Body of pancreas (tissue), 4 donors: ENCODE measurements around the gene SUCO.

Source experiments
- POLR2A ChIP-seq, 3 donors: fragments of 450-650 bp; IDR thresholded peaks; one replicate each; pipeline ENCODE4 v1.6.1; 2016; ENCODE audit warnings: antibody characterized with exemption in 3 of 3, mild to moderate bottlenecking in 2 of 3
- TF ChIP-seq, protein P1 (sequence below), 7 experiments: fragments of 450-650 bp in 4 of 7; fragments of 200-600 bp in 3 of 7; sonication (generic) in 3 of 7; IDR thresholded peaks; one replicate each; pipeline ENCODE4 v1.5.1; 2016 to 2019; ENCODE audit warnings: antibody characterized with exemption in 7 of 7

DNA sequence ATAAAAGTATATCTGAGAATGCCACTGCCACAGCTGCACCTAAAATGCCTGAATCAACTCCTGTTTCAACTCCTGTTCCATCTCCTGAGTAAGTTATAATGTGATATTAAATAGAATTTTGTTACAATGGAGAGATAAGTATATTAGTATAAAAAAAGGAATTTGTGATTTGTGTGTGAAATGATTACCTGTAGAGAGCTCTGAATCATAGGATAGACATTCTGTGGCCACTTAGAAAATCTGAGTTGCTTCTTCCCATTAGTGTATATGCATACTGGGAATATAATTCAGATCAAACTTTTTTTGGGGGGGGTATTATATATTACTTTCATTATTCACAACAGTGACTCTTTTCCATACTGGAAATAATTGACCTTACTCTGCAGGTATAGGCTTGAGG, 52.9 kb downstream of the SUCO start:
- TF ChIP-seq, protein P1, sequence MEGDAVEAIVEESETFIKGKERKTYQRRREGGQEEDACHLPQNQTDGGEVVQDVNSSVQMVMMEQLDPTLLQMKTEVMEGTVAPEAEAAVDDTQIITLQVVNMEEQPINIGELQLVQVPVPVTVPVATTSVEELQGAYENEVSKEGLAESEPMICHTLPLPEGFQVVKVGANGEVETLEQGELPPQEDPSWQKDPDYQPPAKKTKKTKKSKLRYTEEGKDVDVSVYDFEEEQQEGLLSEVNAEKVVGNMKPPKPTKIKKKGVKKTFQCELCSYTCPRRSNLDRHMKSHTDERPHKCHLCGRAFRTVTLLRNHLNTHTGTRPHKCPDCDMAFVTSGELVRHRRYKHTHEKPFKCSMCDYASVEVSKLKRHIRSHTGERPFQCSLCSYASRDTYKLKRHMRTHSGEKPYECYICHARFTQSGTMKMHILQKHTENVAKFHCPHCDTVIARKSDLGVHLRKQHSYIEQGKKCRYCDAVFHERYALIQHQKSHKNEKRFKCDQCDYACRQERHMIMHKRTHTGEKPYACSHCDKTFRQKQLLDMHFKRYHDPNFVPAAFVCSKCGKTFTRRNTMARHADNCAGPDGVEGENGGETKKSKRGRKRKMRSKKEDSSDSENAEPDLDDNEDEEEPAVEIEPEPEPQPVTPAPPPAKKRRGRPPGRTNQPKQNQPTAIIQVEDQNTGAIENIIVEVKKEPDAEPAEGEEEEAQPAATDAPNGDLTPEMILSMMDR (IDR thresholded peaks at IDR 0.05), result no peak
- TF ChIP-seq POLR2A (IDR thresholded peaks at IDR 0.05), result no peak
